ENCODE results near the gene OPN1SW.

OPN1SW gene

GRCh38 chr7:128792471-128793180 is 17.0 kb upstream of the OPN1SW start:
- DNase-seq = peak; percentile 11

GRCh38 chr7:128791972-128792327 is 16.4 kb upstream of the OPN1SW start:
- no peak for DNase-seq

- peak; percentile 49 for DNase-seq
These were observed 15.8 kb upstream of the OPN1SW start, which contains the start of gene CCDC136 for GRCh38 chr7:128791121-128791971. CCDC136 (plus strand) TSS chr7:128791968; CDS start chr7:128792412, 444 bp downstream.

- DNase-seq = no peak
These were observed 14.9 kb upstream of the OPN1SW start for GRCh38 chr7:128790315-128791041.

GRCh38 chr7:128788446-128789412 is 13.1 kb upstream of the OPN1SW start:
- no peak for DNase-seq

GRCh38 chr7:128785738-128786137 is 10.1 kb upstream of the OPN1SW start:
- DNase-seq = no peak

GRCh38 chr7:128783143-128783861 is 7.7 kb upstream of the OPN1SW start:
- no peak for DNase-seq

- no peak for DNase-seq
These were observed 6.3 kb upstream of the OPN1SW start for GRCh38 chr7:128781851-128782250.

- DNase-seq = no peak
These were observed 5.5 kb upstream of the OPN1SW start for GRCh38 chr7:128781126-128781525.

GRCh38 chr7:128778946-128779345 is 3.4 kb upstream of the OPN1SW start:
- no peak for DNase-seq

- no peak for DNase-seq
These were observed 1.8 kb upstream of the OPN1SW start for GRCh38 chr7:128777156-128778123.

- DNase-seq = no peak
These were observed 673 bp downstream of the OPN1SW start for GRCh38 chr7:128774921-128775320.

- DNase-seq = no peak
These were observed 1.4 kb downstream of the OPN1SW start for GRCh38 chr7:128774029-128774689.

- no peak for DNase-seq
These were observed 2.0 kb downstream of the OPN1SW start for GRCh38 chr7:128773604-128774003.

- no peak for DNase-seq
These were observed 5.4 kb downstream of the OPN1SW start for GRCh38 chr7:128770233-128770632.

- no peak for DNase-seq
These were observed 8.0 kb downstream of the OPN1SW start for GRCh38 chr7:128767475-128768110.

GRCh38 chr7:128763541-128763940 is 12.1 kb downstream of the OPN1SW start:
- DNase-seq = no peak

- no peak for DNase-seq
These were observed 16.4 kb downstream of the OPN1SW start for GRCh38 chr7:128759242-128759641.

GRCh38 chr7:128758553-128758952 is 17.0 kb downstream of the OPN1SW start:
- DNase-seq = no peak

All from NCI-H2171 treated with DMSO at 0.1 percent for 48 hours (cell line).